Spleen (tissue), 7 donors: ENCODE measurements around the gene ZSWIM7.

Experiments
- POLR2A ChIP-seq, 3 donors: fragments of 450-650 bp; IDR thresholded peaks; one replicate each; pipeline ENCODE4 v1.5.1; 2017; ENCODE audit warnings: antibody characterized with exemption in 3 of 3, mild to moderate bottlenecking in 1 of 3
- TF ChIP-seq, protein P1 (sequence below), 11 experiments: fragments of 200-600 bp in 7 of 11; fragments of 450-650 bp in 4 of 11; sonication (generic) in 4 of 11; IDR thresholded peaks in 8 of 11; conservative IDR thresholded peaks in 3 of 11; 1 replicate in 7 of 11; 2 replicates in 4 of 11; pipeline versions ENCODE4 v1.4.0 to v1.8.0; 2016 to 2021; ENCODE audit warnings: antibody characterized with exemption in 11 of 11, inconsistent platforms in 4 of 11, mild to moderate bottlenecking in 1 of 11
- donor health status: DM: no; HTN: no; CAD: no; lungs with moderate emphysema.
- donor health status: DM: no; HTN: no; CAD: no.
- donor health status: DM: no; HTN: no; CAD: no.

DNA sequence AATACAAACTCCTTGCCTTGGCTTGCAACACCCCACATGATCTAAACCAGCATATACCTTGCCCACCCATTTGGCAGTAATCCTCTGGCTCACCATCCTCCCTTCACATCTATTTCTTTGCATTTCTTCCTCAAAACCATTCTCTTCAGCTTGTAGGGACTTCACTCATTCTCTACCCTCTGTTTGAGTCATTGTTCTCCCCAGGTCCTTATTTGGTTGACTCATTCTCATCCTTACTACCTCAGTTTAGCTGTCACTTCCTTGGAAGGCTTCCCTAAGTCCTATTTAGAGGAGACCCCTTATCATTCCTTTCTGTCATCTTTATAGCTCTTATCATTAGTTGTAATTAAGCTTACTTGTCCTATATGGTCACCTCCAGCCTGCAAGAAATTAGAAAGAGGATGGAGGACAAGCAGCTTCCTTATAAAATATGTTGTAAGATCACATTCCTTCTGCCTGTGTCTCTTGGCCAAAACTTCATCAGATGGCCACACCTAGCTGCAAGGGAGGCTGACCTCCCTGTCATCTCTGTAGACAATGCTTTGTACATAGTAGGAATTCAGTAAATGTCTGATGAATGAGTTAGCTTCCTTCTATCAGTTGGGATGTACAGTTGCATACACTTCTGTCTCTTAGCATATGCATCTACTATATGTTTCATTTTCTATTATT is 1.9 kb upstream of the ZSWIM7 start:
- TF ChIP-seq, protein P1, sequence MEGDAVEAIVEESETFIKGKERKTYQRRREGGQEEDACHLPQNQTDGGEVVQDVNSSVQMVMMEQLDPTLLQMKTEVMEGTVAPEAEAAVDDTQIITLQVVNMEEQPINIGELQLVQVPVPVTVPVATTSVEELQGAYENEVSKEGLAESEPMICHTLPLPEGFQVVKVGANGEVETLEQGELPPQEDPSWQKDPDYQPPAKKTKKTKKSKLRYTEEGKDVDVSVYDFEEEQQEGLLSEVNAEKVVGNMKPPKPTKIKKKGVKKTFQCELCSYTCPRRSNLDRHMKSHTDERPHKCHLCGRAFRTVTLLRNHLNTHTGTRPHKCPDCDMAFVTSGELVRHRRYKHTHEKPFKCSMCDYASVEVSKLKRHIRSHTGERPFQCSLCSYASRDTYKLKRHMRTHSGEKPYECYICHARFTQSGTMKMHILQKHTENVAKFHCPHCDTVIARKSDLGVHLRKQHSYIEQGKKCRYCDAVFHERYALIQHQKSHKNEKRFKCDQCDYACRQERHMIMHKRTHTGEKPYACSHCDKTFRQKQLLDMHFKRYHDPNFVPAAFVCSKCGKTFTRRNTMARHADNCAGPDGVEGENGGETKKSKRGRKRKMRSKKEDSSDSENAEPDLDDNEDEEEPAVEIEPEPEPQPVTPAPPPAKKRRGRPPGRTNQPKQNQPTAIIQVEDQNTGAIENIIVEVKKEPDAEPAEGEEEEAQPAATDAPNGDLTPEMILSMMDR (IDR thresholded peaks at IDR 0.05 in 8 of 11, conservative IDR thresholded peaks at IDR 0.05 in 3 of 11): no peak
- no peak for TF ChIP-seq POLR2A (IDR thresholded peaks at IDR 0.05)
